ENCODE data around the gene EMC6.

Gene EMC6

GRCh38 chr17:3656755-3657587, 11.6 kb upstream of the EMC6 start:
- no peak for DNase-seq

GRCh38 chr17:3657588-3657869, 11.1 kb upstream of the EMC6 start:
- DNase-seq = no peak

DNA sequence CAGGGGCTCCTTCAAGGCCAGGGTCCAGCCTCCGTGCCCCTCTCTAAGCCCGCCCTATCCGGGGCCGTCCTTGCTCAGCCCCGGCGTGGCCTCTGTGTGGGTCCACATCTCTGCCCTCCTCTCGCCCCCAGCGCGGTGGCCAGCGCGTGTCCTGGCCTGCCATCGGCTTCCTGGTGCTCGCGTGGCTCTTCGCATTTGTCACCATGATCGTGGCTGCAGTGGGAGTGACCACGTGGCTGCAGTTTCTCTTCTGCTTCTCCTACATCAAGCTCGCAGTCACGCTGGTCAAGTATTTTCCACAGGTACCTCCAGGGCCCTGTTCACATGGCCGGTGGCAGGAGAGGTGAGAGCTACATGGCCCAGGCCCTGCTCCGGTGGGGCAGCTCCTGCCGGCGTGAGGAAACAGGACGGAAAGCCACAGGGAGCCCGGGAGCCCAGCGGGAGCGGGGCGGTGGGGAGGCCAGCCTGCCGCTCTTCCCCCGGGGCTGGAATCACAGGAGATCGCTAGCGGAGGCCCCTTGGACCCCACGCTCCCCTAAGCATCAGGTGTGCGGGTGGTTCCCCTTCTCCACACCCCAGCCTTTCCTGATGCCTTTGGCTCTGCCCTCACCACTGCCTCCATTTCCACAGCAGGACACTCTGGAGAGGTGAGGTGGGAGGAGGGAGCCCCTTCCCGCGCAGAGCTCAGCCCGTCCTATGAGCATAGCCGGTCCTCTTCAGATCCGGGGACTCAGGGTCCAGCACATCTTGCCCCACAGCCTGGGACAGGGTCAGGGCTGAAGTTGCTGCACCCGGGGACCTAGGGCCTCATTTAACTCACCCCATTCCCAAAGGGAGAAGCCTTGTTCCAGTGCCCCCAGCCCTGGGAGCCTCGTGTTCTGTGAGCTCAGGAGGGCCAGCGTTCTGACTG, 10.5 kb upstream of the EMC6 start:
- DNase-seq = no peak

DNA sequence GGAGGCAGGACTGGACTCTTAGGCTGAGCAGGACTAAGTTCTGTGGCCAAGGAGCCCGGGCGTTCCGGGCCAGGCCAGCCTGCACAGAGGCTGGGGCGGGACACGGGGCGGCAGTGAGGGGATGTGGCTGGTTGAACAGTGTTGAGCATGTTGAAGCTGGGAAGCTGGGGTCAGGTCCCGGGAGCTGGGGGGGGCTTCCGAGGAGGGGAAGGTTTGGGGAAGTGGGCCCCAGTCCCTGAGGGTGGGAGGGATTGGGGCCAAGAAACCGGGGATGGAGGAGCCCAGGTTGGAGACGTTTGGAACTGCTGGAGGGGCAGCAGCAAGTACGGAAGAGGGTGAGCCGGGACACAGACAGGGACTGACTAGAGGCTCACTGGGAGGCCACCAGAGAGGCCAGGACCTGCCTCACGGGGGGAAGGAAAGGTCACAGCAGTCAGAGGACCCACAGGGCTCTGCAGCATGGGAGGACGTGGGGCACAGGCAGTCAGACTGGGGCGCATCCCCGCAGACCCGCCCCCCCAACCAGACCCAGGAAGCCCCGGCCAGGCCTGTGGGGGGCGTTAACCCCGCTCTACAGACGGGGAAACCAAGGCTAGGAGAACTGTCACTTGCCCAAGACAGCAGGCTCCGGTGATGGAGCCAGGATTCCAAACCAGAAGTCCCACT, 9.7 kb upstream of the EMC6 start:
- no peak for DNase-seq

DNA sequence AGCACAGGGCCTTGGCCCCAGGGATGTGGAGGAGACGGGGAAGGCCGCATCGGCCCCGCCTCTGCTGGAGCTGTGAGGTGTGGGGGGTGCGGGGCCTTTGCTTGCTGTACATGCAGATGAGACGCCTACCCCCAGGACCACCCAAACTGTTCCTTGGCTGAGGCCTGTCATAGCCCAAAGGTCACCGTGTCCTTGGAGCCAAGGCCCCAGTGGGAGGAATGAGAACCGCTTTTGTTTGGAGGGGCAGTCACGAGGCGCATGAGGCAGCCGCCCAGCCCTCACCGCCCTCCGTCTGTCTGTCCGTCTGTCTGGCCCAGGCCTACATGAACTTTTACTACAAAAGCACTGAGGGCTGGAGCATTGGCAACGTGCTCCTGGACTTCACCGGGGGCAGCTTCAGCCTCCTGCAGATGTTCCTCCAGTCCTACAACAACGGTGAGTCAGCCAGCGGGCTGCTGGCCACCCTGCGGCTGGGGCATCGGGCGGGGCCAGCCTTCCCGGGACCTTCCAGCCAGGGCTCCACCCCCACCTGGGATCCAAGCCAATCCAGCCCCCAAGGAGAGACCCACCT, 9.0 kb upstream of the EMC6 start:
- no peak for DNase-seq

GRCh38 chr17:3660311-3660891, 8.2 kb upstream of the EMC6 start:
- no peak for DNase-seq

DNA sequence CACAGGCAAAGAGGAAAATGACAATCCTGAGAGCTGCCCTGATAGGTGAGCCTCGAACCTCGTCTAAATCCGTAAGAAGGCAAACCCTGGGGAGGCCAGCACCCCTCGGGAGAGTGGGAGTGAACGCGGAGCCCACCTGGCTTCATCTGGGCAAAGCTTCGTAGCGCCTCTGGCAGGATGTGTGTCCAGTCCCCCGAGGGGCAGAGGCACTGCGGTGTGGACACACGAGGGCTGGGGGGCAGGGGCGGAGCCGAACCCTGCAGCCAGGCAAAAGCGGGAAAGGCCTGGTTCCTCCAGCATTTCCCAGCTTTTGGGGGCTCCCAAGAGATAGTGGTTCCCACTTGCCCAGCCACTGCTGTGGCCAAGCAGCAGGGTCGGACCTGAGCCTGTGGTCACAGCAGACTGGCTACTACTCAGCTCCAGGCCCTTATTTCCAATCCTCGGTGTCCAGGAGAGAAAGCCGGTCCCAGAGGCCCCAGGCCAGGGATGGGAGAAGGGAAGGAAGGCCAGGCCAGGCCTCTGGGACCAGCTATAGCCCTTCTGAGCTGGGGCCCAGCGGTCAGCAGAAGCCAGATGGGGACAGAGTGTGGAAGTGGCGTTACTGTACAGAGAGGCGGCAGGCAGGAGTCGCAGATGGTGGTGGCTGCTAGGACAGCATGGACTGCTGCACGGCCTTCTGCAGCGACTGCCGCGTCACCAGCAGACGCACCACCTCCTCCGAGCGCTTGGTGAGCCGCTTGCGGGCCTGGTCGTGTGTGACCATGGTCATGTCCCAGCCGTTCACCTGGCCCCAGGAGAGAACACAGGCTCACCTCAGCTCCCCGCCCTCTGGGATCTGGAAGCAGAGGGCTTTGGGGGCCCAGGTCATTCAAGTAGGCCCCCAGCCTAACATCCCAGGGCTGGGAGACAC, 5.3 kb upstream of the EMC6 start:
- no peak for DNase-seq

DNA sequence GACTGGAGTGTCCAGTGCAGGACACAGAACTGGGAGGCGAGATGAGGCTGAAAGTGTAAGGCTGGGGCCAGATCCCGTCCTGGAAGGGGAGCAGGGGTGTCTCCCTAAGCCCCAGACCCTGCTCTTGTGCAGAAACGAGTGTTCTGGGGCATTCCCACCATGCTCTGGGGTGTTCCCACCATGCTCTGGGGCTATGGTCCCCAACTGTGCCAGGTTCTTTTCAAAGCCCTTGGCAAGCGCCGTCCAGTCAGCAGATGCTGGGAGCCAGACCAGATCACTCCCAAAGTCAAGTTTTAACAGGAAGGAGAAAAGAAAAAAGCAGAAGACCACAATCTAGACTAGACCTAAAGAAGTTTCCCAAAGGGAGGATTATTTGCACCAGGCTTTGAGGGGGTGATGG, 2.8 kb upstream of the EMC6 start:
- DNase-seq = no peak

DNA sequence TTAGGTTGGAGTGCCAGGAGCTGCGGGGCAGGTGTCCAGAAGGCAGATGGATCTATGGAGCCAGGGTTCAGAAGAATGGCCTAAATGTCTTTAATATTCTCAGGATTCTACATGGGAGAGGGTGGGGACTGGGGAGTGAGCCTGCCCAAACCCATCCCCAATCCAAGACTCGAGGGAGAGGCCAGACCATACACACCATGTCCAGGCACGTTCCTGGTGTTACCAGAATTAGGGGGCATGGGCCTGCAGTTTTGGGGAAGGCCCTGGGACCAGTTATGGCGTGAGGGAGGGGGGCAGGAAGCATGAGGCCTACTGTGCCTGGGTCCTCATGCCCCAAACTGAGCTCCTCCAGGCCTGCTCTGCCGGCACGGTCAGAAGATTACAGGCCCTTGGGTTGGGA, 2.1 kb upstream of the EMC6 start:
- DNase-seq = no peak

- no peak for DNase-seq
Measured at GRCh38 chr17:3667366-3668278, 990 bp upstream of the EMC6 start.

GRCh38 chr17:3669085-3669347, 404 bp downstream of the EMC6 start:
- DNase-seq = no peak

GRCh38 chr17:3669548-3669947, 936 bp downstream of the EMC6 start:
- no peak for DNase-seq

- DNase-seq = no peak
Measured at GRCh38 chr17:3672571-3672970, 4.0 kb downstream of the EMC6 start.

- DNase-seq = no peak
Measured at GRCh38 chr17:3675886-3676285, 7.3 kb downstream of the EMC6 start.

DNA sequence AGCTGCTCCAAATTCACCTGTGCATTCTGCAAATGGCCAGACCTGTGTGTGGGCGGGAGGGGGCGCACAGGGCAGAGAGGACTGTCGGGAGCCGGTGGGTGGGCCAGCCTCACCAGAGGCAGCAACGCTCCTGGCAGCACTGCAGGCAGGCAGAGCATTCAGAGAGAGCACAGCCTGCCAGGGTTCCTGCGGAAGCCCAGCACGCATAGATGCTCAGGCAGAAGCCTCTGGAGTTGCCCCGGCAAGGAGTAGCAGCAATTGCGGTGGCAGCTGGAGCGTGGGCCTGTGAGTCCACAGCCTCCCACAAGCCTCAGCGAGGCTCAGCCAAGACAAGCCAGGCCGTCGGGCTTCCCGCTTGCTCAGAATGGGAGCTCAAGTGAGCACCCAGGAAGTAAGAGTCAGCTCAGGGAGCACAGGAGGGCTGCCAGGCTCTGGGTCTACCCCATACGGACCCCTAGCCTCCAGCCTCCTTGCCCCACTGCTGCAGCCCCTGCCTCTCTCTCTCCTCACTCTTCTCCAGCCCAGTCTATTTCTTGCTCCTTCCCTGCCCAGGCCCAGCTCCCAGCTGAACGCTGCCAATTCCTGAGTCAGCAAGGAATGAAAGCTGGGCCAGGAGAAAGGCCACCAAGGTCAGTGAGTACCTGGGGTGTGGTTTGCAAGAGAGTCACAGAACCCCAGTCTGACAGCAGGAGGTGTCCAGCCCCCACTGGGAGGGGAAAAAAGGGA, 9.6 kb downstream of the EMC6 start:
- no peak for DNase-seq

- no peak for DNase-seq
Measured at GRCh38 chr17:3678821-3679530, 10.4 kb downstream of the EMC6 start.

DNA sequence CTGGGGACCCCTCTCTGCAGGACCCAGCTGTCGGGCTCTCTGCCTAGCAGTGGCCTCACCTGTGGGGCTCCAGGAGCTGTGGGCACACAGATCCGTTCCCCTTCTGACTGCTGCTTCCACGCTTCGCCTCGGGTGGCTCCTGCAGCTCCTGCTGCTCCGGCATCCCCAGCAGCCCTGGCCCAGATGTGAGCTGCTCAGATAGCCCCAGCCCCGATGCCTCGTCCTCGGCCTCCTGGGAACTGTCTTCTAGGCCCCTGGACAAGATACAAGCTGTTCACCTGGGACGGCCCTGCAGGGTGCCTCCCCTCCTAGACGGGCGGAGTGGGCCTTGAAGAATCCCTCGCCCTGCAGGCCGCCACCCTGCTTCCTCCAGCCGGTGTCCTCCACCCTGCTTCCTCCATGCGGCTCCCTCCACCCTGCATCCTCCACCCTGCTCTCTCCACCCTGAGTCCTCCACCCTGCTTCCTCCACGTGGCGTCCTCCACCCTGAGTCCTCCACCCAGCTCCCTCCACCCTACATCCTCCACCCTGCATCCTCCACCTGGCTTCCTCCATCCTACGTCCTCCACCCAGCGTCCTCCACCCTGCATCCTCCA, 11.0 kb downstream of the EMC6 start:
- DNase-seq = no peak

- DNase-seq = no peak
Measured at GRCh38 chr17:3681057-3681456, 12.4 kb downstream of the EMC6 start.

GRCh38 chr17:3681565-3681964, 13.0 kb downstream of the EMC6 start:
- DNase-seq = no peak
